Measurements from ENCODE around the gene GMDS.

GRCh38 chr6:2077826-2078225, 167.6 kb downstream of the GMDS start:
- TF ChIP-seq POLR2A (IDR thresholded peaks at IDR 0.05; ENCODE audit: low read depth, low read length) (no peak), TAF1 (IDR thresholded peaks at IDR 0.05; ENCODE audit: borderline replicate concordance, low read depth, low read length) (no peak)

All from GM12892 (cell line).